Right lobe of liver (tissue), 6 donors: ENCODE results near the gene IER5. TPM values are rescaled to one million over a fixed set of nuclear protein-coding genes. Genes with fewer than 3 reads are reported as not detected.

ENCODE experiments used
- ATAC-seq, 4 donors: fragments of 200-7000 bp; cut with Tn5 transposase; one replicate each; pipeline ENCODE4 v1.9.1; 2020; ENCODE audit warnings: mild to moderate bottlenecking in 4 of 4, moderate library complexity in 4 of 4
- DNase-seq, 3 donors: peaks; one replicate each; pipeline ENCODE4 v3.0.0-alpha.2; 2020
- H3K27ac ChIP-seq, 3 donors: fragments of 200-600 bp; one replicate each; pipeline ENCODE4 v1.8.0; 2022
- H3K27me3 ChIP-seq, 2 donors: fragments of 200-600 bp; one replicate each; pipeline ENCODE4 v1.8.0; 2022
- H3K36me3 ChIP-seq, 4 donors: fragments of 200-600 bp; sonication (generic) in 1 of 4; one replicate each; pipeline versions ENCODE4 v1.5.1 to v1.8.0; 2017 to 2022; ENCODE audit warnings: control low read depth in 1 of 4
- H3K4me1 ChIP-seq, 4 donors: fragments of 200-600 bp; sonication (generic) in 1 of 4; one replicate each; pipeline versions ENCODE4 v1.5.1 to v1.8.0; 2017 to 2022; ENCODE audit warnings: control low read depth in 1 of 4
- H3K4me3 ChIP-seq, 3 donors: fragments of 200-600 bp; one replicate each; pipeline ENCODE4 v1.8.0; 2022
- H3K9me3 ChIP-seq, 4 donors: fragments of 200-600 bp; sonication (generic) in 1 of 4; one replicate each; pipeline versions ENCODE4 v1.5.1 to v1.8.0; 2017 to 2022; ENCODE audit warnings: control low read depth in 1 of 4
- CTCF ChIP-seq, 4 donors: fragments of 200-600 bp in 3 of 4; fragments of 450-650 bp in 1 of 4; IDR thresholded peaks; one replicate each; pipeline versions ENCODE4 v1.5.1 to v1.8.0; 2016 to 2022; ENCODE audit warnings: antibody characterized with exemption in 4 of 4, mild to moderate bottlenecking in 2 of 4
- POLR2A ChIP-seq: fragments of 450-650 bp; IDR thresholded peaks from one replicate; pipeline ENCODE4 v1.6.1; 2017; ENCODE audit warnings: antibody characterized with exemption, mild to moderate bottlenecking
- WGBS: methylation state at CpG from one replicate; pipeline ENCODE4 v1.1.6; 2018; ENCODE audit warnings: low coverage, low lambda C conversion rate; ENCODE audit not compliant: insufficient coverage; ENCODE audit errors: missing lambda C conversion rate; 5-methylcytosine and 5-hydroxymethylcytosine counted together
- intact Hi-C, 2 donors: fragments of 100-400 bp; cut with DNase I; formaldehyde crosslinking; loops; one replicate each; pipeline versions ENCODE4 v1.11.2 to v1.14.1; 2022
- total RNA-seq, 6 experiments: library from RNA; depleted of rRNA in 2 of 6; stranded (reverse); fragments of >200 nt in 2 of 6; fragmentation: NEBNext Ultra II Directional in 3 of 6; extraction: Animal tissue kit (Norgen Biotek cat#: 25700) in 3 of 6; gene quantifications; one replicate each; pipeline versions ENCODE4 v1.1.0 to v1.2.4, GENCODE V29; 2016 to 2023
- donor health status: DM: no; HTN: yes; CAD: no.
- donor health status: DM: no; HTN: no; CAD: no.
- donor health status: DM: no; HTN: no; CAD: no.
- donor health status: DM: no; HTN: yes; CAD: no.
- donor health status: DM: no; HTN: yes; CAD: no.

Gene IER5
- total RNA-seq, 6 experiments from 2014 or later: 2.0 to 6.2 (median 3.4) TPM

DNA sequence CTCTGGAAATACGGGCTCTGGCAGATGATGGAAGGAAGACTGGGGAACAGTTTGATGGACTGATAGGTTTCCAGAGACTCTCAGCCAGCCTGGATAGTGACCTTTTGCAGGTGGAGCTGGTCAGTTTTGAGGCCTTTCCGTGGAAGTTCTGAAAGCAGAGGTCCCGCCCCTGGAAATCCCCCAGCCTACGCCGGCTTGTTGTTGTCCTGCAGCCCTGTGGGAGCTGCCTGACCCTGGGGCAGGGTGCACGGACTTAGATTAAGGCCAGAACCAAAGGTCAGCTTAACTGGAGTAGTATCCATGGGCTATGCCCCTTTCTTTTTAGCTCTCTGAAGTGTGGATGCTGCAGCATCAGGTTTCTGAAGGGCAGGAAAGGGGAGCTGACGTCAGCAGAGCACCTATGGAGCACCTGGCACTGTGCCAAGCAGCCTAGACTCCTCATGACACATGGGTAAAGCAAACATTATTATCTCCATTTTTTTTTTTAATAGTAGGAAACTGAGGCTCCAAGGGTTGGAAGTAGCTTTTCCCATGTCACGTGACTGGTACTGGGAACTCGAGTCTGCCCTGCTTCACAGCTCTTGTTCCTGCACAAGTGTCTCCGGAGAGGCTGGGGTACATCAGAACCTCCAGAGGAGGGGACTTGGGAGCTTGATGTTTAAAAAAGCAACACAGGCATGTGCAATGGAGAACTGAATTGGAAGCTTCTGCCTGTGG, 38.5 kb downstream of the IER5 start:
- no peaks in the 10 kb centered on the region for H3K36me3 ChIP-seq
- no peak overlapping the region for H3K4me3 ChIP-seq
- 17% methylated on average over 4 of the region's 10 CpGs for WGBS
- H3K27ac ChIP-seq: peak overlapping the region in 2 of 3 donors; percentile 34 to 53
- ATAC-seq (peak; percentile 83 to 93 (median 88)), DNase-seq (peak; percentile 74 to 87 (median 86))
- TF ChIP-seq POLR2A: no peak
- H3K9me3 ChIP-seq: no peaks in the 10 kb centered on the region
- H3K27me3 ChIP-seq: no peaks in the 10 kb centered on the region
- intact Hi-C loops: no loop called here
- peaks cover 0 to 12% (median 2%) of the 10 kb centered on the region in 4 donors for H3K4me1 ChIP-seq

- ATAC-seq (no peak), DNase-seq (no peak)
- no peaks in the 10 kb centered on the region for H3K9me3 ChIP-seq
- TF ChIP-seq POLR2A: no peak
- no peak for TF ChIP-seq CTCF (IDR thresholded peaks at IDR 0.05)
- no peak overlapping the region for H3K27ac ChIP-seq
- intact Hi-C loops: no loop called here
- H3K4me1 ChIP-seq: peaks cover 0 to 12% (median 2%) of the 10 kb centered on the region in 4 donors
- H3K4me3 ChIP-seq: no peak overlapping the region
- no peaks in the 10 kb centered on the region for H3K36me3 ChIP-seq
- H3K27me3 ChIP-seq: no peaks in the 10 kb centered on the region
- 100% methylated on average over 2 of the region's 5 CpGs for WGBS
These were observed 39.5 kb downstream of the IER5 start for GRCh38 chr1:181127898-181128453.

DNA sequence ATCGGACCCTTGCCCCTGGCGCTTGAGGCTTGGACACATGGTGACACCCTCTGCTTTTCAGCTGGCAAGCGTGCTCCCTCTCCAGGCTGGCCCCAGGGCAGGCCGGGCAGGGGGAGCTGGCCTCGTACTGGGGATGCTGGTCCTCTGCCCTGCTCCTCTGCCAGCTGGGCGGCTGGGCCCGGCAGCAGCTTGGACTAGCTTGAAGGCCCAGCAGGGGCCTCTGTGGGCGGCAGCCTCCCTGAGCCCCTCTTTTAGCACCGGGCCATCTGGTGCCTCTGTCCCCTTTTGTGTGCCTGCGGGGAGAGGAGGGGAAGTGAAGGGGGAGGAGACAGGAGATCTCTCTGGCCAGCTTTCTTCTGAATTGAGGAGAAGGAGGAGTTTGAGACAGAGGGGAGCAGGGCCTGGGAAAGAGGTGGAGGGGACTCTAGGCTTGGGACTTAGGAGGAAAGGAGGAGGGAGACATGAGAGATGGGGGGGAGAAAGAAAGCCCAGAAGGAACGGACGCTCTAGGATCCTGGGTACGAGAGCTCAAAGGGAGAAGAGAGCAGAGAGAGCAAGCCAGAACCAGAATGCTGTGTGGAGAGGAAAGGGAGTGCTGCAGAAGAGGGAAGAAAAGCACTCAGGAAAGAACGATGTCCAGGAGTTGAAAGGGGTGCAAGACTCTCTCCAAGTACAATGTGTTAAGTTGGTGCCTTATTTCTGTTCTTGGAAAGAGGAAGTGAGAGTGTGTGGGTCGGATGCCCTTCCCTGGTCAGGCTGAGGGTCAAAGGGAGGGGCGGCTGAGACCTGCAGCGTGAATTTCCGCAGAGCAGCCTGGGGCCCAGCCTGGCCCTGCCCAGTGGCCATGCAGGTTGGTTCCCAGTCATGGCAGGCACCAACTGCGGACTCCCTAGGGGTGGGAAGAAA, 40.3 kb downstream of the IER5 start:
- WGBS: 57% methylated on average over 11 of the region's 19 CpGs
- Histone ChIP-seq H3K4me3 (no peak overlapping the region), H3K9me3 (no peaks in the 10 kb centered on the region), H3K4me1 (peaks cover 0 to 12% (median 2%) of the 10 kb centered on the region in 4 donors), H3K27ac (no peak overlapping the region), H3K36me3 (no peaks in the 10 kb centered on the region), H3K27me3 (no peaks in the 10 kb centered on the region)
- TF ChIP-seq POLR2A (no peak), CTCF (IDR thresholded peaks at IDR 0.05) (no peak)
- ATAC-seq (peak; percentile 18 to 48 (median 30)), DNase-seq (peak in 2 of 3 donors; percentile 42 to 65)
- intact Hi-C loops: no loop called here

- Histone ChIP-seq H3K9me3 (no peaks in the 10 kb centered on the region), H3K27me3 (no peaks in the 10 kb centered on the region), H3K36me3 (no peaks in the 10 kb centered on the region), H3K4me1 (peaks cover 0 to 15% (median 3%) of the 10 kb centered on the region in 4 donors), H3K4me3 (no peak overlapping the region), H3K27ac (no peak overlapping the region)
- 78% methylated on average over 4 of the region's 13 CpGs for WGBS
- TF ChIP-seq CTCF (IDR thresholded peaks at IDR 0.05) (no peak), POLR2A (no peak)
- DNase-seq: no peak
- intact Hi-C loops: loop anchor here in 1 of 2 donors (10.0 kb wide), 1 partner anchor 45 kb away; the partner anchor contains the start of gene IER5
- ATAC-seq: no peak
These were observed 41.5 kb downstream of the IER5 start for GRCh38 chr1:181129771-181130606.
